Keratinocyte (primary cell): ENCODE data around the gene SEMA3D. TPM values are rescaled to one million over a fixed set of nuclear protein-coding genes. Genes with fewer than 3 reads are reported as not detected.

Experiments
- DNase-seq: peaks from one replicate; pipeline ENCODE4 v3.0.0-alpha.2; 2011; ENCODE audit warnings: low read depth, missing footprints, low spot score
- FAIRE-seq: peaks from 2 replicates; lab custom pipeline; 2011; peaks lifted over from hg19 to GRCh38; lab: Jason Lieb, UNC
- H2AFZ ChIP-seq: 2 replicates; pipeline ENCODE4 v1.6.0; 2012; ENCODE audit warnings: low read length, control low read depth, inconsistent platforms; ENCODE audit not compliant: control insufficient read depth
- H3K27ac ChIP-seq: 2 replicates; pipeline ENCODE4 v1.5.1; 2011; ENCODE audit warnings: low read length; ENCODE audit not compliant: control insufficient read depth, insufficient read depth
- H3K27me3 ChIP-seq: 3 replicates; pipeline ENCODE4 v1.6.0; 2011; ENCODE audit warnings: low read length; ENCODE audit not compliant: control insufficient read depth, insufficient read depth; ENCODE audit errors: extremely low read depth
- H3K36me3 ChIP-seq, 2 experiments: 2 replicates in 1 of 2; 3 replicates in 1 of 2; pipeline ENCODE4 v1.5.1; 2011; ENCODE audit warnings: low read length in 2 of 2, mild to moderate bottlenecking in 1 of 2; ENCODE audit not compliant: control insufficient read depth in 2 of 2, insufficient read depth in 2 of 2; ENCODE audit errors: extremely low read depth in 1 of 2
- H3K4me1 ChIP-seq: 3 replicates; pipeline ENCODE4 v1.5.1; 2011; ENCODE audit warnings: low read length; ENCODE audit not compliant: control insufficient read depth, insufficient read depth; ENCODE audit errors: extremely low read depth
- H3K4me2 ChIP-seq: 3 replicates; pipeline ENCODE4 v1.6.0; 2011; ENCODE audit warnings: low read depth, low read length; ENCODE audit not compliant: control insufficient read depth, insufficient read depth; ENCODE audit errors: extremely low read depth
- H3K4me3 ChIP-seq, 3 experiments: fragments of 200-600 bp in 1 of 3; sonication (generic) in 1 of 3; 2 replicates in 2 of 3; 3 replicates in 1 of 3; pipeline ENCODE4 v1.5.1; 2011 to 2016; ENCODE audit warnings: low read length in 3 of 3, mild to moderate bottlenecking in 3 of 3, control low read depth in 2 of 3, inconsistent platforms in 1 of 3, low read depth in 1 of 3, mixed read lengths in 1 of 3, mixed run types in 1 of 3, moderate library complexity in 1 of 3; ENCODE audit not compliant: control insufficient read depth in 2 of 3, insufficient read depth in 2 of 3; ENCODE audit errors: extremely low read depth in 1 of 3
- H3K79me2 ChIP-seq: 2 replicates; pipeline ENCODE4 v1.6.0; 2012; ENCODE audit warnings: low read length; ENCODE audit not compliant: control insufficient read depth, insufficient read depth
- H3K9ac ChIP-seq: 3 replicates; pipeline ENCODE4 v1.6.0; 2011; ENCODE audit warnings: low read length; ENCODE audit not compliant: control insufficient read depth, insufficient read depth; ENCODE audit errors: extremely low read depth
- H3K9me1 ChIP-seq: 3 replicates; pipeline ENCODE4 v1.6.0; 2011; ENCODE audit warnings: low read length; ENCODE audit not compliant: control insufficient read depth, insufficient read depth; ENCODE audit errors: extremely low read depth
- H3K9me3 ChIP-seq: 2 replicates; pipeline ENCODE4 v1.5.1; 2012; ENCODE audit warnings: low read depth, low read length; ENCODE audit not compliant: control insufficient read depth
- H4K20me1 ChIP-seq: 3 replicates; pipeline ENCODE4 v1.6.0; 2011; ENCODE audit warnings: low read length; ENCODE audit not compliant: control insufficient read depth, insufficient read depth; ENCODE audit errors: extremely low read depth
- EZH2 ChIP-seq: IDR thresholded peaks from one replicate; pipeline ENCODE4 v1.6.1; 2012; ENCODE audit warnings: inconsistent platforms, mild to moderate bottlenecking, low read length, moderate library complexity
- dilution Hi-C: fragments of 300-500 bp; cut with MboI; formaldehyde crosslinking; loops from one replicate; pipeline ENCODE4 v1.7.0; 2020; ENCODE audit warnings: low sequenced_read_pairs; ENCODE audit not compliant: extremely low pct_ligation_motif_present
- polyA plus RNA-seq, 5 experiments: library from polyadenylated mRNA; depleted of rRNA in 3 of 5; stranded (reverse) in 3 of 5; stranded (forward) in 1 of 5; unstranded in 1 of 5; fragments of >200 nt; gene quantifications; 1 replicate in 1 of 5; 2 replicates in 3 of 5; 3 replicates in 1 of 5; pipeline versions ENCODE4 v1.2.1 to v1.2.3, GENCODE V29; 2011 to 2012; ENCODE audit warnings: missing spikeins in 2 of 5, low read depth in 1 of 5, low replicate concordance in 1 of 5
- TF ChIP-seq, protein P1 (sequence below), 3 experiments: IDR thresholded peaks in 1 of 3; conservative IDR thresholded peaks in 1 of 3; optimal IDR thresholded peaks in 1 of 3; 2 replicates in 2 of 3; 3 replicates in 1 of 3; pipeline versions ENCODE3 to v1.5.1; 2011; ENCODE audit warnings: low read length in 3 of 3, mild to moderate bottlenecking in 3 of 3, moderate library complexity in 2 of 3, control low read depth in 1 of 3, inconsistent platforms in 1 of 3; ENCODE audit not compliant: insufficient read depth in 2 of 3; ENCODE audit errors: extremely low read depth in 1 of 3

SEMA3D gene
- polyA plus RNA-seq, 1 donor (not counting 4 experiments of a cell fraction or from before 2014, with no cell fraction given): 5.2 TPM

DNA sequence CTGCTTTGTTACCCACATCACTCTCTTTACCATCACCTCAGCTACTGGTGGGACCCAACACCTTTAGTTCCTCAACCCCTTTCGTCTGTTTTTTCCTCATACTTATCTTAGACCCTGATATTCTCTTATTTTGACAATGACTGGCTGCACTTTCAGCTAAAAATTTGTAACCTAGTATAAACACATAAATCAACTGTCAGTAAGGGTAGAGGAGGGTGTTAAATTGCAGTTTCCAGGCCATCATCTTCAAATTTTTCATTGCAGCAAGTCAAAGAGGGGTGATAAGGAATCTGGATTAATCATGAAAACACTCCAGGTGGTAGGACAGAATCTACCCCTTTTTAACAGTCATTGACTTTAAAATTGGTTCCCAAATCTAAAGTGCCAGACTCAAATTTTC is 27.9 kb downstream of the SEMA3D start:
- Histone ChIP-seq H3K4me2 (no peak overlapping the region), H3K36me3 (no peaks in the 10 kb centered on the region), H2AFZ (no peak overlapping the region), H3K9ac (no peak overlapping the region), H3K27ac (no peak overlapping the region), H3K79me2 (no peaks in the 10 kb centered on the region), H3K9me1 (no peaks in the 10 kb centered on the region), H3K4me1 (peaks cover 19% of the 10 kb centered on the region), H3K9me3 (peaks cover 3% of the 10 kb centered on the region), H4K20me1 (no peaks in the 10 kb centered on the region), H3K27me3 (no peaks in the 10 kb centered on the region), H3K4me3 (no peak overlapping the region)
- dilution Hi-C loops: no loop called here
- TF ChIP-seq, protein P1, sequence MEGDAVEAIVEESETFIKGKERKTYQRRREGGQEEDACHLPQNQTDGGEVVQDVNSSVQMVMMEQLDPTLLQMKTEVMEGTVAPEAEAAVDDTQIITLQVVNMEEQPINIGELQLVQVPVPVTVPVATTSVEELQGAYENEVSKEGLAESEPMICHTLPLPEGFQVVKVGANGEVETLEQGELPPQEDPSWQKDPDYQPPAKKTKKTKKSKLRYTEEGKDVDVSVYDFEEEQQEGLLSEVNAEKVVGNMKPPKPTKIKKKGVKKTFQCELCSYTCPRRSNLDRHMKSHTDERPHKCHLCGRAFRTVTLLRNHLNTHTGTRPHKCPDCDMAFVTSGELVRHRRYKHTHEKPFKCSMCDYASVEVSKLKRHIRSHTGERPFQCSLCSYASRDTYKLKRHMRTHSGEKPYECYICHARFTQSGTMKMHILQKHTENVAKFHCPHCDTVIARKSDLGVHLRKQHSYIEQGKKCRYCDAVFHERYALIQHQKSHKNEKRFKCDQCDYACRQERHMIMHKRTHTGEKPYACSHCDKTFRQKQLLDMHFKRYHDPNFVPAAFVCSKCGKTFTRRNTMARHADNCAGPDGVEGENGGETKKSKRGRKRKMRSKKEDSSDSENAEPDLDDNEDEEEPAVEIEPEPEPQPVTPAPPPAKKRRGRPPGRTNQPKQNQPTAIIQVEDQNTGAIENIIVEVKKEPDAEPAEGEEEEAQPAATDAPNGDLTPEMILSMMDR (optimal IDR thresholded peaks at IDR 0.05 in 1 of 3, IDR thresholded peaks at IDR 0.05 in 1 of 3, conservative IDR thresholded peaks at IDR 0.05 in 1 of 3; ENCODE audit: extremely low read depth in 1 of 3, insufficient read depth in 2 of 3, low read length in 3 of 3): no peak
- no peak for TF ChIP-seq EZH2
- FAIRE-seq (no peak), DNase-seq (no peak)

DNA sequence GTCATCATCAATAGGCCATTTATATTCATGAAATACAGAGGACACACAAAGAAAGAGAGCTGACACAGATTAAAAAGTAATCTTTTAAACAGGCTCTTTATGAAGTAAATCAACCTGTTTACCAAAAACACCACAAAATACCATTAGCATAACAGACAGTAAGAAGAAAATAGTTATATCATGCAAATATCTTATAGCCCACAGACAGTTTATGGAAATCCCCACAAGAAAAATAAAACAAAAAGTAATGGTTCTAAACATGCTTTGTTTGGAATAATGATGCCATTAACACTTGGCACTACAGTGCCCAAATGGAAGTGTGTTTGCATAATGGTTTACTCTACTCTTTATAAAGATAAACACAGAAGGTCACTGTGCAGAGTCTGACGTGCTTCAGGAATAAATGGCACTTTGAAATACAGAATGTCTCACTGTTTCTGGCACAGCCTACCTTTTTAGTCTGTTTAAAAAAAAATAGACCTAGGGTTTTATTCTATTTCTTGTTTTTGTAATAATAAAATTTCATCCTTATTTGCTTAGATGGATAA is 30.1 kb downstream of the SEMA3D start:
- H3K27me3 ChIP-seq: no peaks in the 10 kb centered on the region
- FAIRE-seq (no peak), DNase-seq (no peak)
- H3K4me2 ChIP-seq: no peak overlapping the region
- H3K4me1 ChIP-seq: peaks cover 19% of the 10 kb centered on the region
- TF ChIP-seq, protein P1 (optimal IDR thresholded peaks at IDR 0.05 in 1 of 3, IDR thresholded peaks at IDR 0.05 in 1 of 3, conservative IDR thresholded peaks at IDR 0.05 in 1 of 3; ENCODE audit: extremely low read depth in 1 of 3, insufficient read depth in 2 of 3, low read length in 3 of 3): no peak
- no peak for TF ChIP-seq EZH2
- no peak overlapping the region for H3K4me3 ChIP-seq
- no peak overlapping the region for H2AFZ ChIP-seq
- no peaks in the 10 kb centered on the region for H3K79me2 ChIP-seq
- H3K36me3 ChIP-seq: no peaks in the 10 kb centered on the region
- H3K9me1 ChIP-seq: no peaks in the 10 kb centered on the region
- H4K20me1 ChIP-seq: no peaks in the 10 kb centered on the region
- H3K27ac ChIP-seq: no peak overlapping the region
- dilution Hi-C loops: no loop called here
- H3K9ac ChIP-seq: no peak overlapping the region
- peaks cover 3% of the 10 kb centered on the region for H3K9me3 ChIP-seq
